Stimulated activated CD4-positive, alpha-beta T cell treated with anti-CD3 and anti-CD28 coated beads, Interleukin-15, amount 100 ng/mL, for 48 hours (primary cell): ENCODE results near the gene RAB19.

Experiments used
- DNase-seq, 2 donors: peaks; one replicate each; pipeline ENCODE4 v3.0.0-alpha.2; 2020; ENCODE audit warnings: low read depth in 2 of 2

Gene RAB19, protein sequence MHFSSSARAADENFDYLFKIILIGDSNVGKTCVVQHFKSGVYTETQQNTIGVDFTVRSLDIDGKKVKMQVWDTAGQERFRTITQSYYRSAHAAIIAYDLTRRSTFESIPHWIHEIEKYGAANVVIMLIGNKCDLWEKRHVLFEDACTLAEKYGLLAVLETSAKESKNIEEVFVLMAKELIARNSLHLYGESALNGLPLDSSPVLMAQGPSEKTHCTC

DNA sequence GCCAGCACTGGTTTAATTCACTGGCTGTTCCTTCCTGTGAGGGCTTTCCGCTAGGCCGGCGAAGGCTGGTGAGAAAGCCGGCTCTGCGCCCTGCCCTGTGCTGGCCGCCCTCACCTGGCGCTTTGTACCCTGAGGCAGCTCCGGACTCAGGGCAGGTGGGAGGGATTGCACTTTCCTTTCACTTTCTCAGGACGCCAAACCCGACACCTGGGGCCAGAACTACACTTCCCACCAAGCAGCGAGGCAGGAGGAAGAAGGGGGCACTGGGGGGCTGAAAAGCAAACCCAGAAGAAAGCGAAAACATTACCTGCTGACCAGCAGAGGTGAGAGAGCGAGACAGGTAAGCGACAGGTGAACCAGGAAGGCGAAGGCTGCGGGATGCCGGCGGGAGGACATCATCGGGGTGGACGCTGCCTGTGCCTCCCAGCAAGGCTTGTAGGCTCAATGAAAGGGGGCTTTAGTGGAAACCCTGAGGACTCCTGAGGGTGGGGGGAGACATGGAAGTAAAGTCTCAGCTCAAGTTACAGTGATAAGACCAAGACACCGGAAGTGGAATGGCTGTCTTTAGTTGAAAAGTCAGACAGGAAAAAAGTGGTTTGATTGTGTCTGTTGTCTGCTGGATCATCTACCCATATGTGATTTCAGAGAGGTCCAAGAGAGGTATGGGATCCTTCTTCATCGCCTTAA, at the start of gene RAB19:
Gene RAB19, plus strand, starts transcription at position 181 of the 687 bp plus-strand sequence. CDS start 3,589 bp downstream, outside the sequence.
- peak; percentile 8 to 16 for DNase-seq

DNA sequence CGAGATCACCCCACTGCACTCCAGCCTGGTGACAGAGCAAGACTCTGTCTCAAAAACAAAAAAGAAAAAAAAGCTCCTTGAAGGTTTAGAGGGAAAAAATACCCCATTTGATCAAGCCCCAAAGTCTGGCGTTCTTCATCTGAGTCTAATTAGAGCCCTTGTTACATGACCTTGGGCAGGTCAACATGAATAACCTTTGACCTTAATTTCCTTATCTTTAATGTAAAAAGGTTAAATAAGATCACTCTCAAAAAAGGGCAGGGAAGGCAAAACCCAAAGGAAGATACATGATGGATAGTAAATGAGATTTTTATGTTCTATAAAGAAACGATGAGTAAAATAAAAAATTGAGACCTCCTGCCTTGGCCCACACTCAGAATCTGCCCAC, 45.8 kb upstream of the RAB19 start:
- DNase-seq, result no peak

DNA sequence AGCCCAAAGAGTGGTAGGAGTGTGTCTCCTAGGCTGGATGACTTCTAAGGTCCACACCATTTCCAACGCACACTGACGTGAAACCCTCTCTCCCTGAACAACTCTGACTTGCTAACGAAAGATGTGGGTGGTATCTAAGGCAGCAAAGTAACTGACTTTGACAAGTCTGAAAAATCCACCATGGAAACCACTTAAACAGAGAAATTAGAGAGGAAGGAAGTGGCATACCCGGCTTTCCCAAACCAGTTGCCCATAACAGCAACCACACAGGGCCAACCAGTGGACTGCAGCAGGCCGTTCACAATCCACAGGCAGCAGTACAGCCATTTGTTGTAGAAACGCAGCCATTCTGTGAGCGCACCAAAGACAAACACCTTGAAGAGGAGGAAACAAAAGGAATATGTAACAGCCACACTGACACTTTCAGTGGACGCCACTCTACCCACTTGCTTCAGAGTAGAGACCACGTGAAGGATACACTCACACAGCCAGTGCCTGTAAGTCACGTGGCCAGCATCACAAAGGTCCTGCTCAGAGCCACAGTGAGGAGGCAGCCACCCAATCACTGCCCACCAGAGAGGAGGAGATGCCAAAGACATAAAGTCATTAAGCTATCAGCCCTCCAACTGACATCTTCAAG, 45.3 kb upstream of the RAB19 start:
- no peak for DNase-seq

DNA sequence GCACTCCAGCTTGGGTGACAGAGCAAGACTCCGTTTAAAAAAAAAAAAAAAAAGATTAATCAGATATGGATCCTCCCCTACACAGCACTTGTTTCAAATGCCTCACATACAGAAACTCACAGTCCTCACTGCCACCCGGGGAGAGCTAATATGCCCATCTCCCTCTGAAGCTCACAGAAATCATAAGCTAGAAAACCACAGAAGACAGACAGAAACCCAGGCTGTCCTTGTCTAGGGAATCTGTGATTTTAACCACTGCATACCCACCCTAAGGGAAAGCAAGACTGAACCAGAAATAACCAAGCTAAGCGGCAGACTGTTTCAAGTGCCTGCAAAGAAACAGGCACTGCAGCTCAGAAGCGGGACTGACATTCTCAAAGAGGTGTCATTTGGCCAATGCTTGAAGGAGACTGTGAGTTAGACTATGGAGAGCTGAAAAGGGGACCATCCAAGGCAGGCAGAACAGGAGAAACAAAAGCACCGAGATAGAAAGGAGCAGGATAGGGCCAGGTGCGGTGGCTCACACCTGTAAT, 43.1 kb upstream of the RAB19 start:
- DNase-seq, result no peak

DNA sequence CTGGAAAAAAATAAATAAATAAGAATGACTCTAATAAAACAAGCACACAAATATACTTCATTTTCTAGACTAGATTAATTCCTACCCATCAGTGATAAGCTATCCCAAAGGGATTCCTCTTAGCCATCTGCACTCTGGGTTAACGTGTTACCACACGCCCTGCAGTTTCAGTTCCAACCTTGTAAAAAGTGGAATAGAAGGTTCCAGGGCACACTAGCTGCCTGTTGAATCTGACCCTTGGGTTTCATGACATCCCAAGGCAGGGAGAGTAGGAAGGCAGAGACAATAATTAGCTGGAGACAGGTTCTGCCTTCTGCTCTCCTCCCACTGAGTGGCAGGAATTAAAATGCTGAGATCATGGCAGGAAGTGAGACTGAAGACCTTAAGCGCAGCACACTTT, 39.0 kb upstream of the RAB19 start:
- DNase-seq, result no peak

DNA sequence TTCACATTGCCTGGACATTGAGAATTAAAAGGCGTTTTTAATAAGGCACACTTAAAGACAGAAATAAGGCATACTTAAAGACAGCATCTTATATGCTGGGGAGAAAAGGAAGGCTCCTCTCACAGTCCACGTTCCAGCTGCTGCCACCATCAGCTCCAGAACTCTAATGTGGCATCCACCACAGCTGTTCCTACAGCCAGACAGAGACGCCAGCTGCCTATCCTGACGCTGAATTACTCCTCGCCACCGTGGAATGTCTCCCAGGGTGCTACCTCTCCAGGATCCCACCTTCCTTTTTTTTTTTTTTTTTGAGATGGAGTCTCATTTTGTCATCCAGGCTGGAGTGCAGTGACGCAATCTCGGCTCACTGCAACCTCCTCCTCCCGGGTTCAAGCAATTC, 36.3 kb upstream of the RAB19 start:
- DNase-seq, result no peak

DNA sequence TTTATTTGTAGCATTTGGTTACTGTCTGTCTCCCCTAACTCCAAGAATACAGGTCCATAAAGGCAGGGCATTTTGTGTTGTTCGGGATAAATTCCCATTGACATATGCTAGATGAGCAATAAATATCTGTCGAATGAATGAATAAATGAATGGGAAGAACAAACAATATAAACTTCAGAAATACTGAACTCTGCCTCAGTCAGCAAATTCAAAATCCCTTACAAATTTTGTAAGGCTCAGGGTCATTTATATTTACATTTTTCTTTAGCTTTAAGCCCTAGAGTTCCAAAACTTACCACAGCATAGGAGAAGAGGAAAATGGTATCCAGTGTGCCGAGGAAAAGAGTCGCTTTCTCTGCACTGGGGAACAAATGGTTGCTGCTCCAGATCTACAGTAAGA, 34.6 kb upstream of the RAB19 start:
- no peak for DNase-seq

DNA sequence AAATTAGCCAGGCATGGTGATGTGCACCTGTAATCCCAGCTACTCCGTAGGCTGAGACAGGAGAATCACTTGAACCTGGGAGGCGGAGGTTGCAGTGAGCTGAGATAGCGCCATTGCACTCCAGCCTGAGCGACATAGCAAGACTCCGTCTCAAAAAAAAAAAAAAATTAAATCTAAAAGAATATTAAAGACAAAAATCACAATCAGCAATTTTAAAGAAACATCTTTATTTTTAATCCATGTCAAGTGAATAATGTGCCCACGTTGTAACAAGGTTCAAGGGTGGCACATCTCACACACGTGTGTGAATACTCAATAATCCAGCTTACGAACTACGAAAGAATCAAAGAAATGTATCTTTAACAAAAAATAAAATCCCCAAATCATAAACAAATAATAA, 28.5 kb upstream of the RAB19 start:
- DNase-seq, result no peak

DNA sequence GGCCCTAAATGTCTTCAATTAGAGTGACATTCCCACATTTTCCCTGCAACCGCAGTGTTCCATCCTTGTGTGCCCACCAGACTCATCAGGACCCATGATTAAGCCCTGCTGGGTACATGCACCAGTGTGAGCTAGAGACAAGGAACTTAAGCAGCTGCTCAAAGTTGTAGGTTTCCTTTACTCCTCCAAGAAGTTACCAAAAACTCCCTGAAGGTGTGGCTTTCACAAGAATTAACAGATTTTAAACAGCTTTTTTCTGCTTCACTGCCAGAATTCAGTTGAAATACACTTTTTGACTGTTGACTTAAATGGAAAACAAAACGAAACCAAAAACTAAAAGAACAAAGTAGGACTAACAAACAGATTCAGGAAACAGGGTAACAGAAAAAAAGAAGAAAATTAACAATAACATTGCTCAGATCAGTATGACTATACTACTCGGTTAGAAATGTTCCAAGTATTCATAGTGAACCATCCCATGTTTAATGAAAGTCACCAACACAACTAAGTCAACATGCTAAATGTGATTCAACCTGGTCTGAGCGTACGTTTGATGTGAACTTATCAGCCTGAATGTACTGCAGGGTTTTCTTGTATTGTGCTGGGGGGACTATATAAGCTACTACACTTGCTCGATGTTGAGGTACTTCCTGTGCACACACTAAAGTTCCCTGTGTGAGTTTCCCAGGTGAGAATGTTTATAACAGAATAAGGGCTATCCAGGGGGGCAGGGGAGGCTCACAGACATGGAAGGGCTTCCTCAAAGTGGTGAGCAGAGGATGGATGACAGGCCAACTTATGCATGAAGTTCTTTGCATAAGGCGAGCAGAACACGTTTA, 27.7 kb upstream of the RAB19 start:
- peak in 1 of 2 donors; percentile 22 for DNase-seq

DNA sequence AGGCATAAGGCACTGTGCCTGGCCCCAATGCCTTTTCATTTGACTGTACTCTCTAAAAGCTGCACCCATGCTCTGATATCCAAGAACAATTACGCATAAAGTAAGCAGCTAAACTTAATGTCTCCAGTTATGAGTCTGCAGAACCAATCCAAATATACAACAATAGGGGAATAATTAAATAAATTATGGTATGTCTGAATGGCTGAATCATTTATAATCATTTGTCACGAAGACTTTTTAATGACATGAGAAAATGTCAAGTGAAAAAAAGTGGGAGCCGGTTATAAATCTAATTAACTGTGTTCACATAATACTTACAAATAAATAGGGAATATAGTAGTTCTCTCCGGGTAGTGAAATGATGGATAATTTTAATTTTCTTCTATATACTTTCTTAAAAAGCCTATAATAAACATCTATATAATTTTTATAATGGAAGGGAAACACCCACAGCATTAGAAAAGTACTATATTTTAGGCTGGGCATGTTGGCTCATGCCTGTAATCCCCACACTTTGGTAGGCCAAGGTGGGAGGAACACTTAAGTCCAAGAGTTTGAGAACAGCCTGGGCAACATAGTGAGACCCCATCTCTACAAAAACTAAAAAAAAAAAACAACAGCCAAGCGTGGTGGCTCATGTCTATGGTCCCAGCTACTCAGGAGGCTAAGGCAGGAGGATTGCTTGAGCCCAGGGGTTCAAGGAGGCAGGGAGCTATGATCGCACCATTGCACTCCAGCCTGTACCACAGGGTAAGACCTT, 19.7 kb upstream of the RAB19 start:
- DNase-seq, result no peak

DNA sequence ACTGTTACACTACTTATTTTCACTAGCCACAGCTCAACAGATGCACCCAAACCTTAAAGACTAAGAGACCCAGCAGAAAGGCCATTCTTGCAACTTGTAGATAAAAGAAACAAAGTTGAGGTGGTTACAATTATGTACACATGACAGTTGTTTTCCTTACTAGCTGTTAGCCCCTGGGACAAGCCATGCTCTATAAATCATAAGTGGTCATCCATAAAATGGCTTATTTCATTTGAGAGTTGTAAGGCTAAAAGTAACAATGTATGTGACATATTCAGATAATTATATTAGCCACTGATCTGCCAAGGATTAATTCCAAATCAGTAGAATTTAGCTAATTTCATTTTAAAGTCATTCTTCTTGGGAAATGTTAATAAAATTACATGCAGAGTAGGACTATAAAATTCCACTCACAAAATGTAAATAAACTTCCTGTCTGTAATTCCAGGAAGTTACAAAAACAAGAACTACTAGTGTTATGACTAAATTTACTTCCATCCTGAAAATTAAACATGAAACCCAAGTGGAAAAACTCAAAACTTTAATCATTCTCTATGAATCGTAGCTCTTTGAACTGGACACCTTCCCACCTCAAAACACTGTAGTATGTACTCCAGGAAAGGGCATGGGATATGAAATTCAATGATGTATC, 18.8 kb upstream of the RAB19 start:
- DNase-seq, result no peak

DNA sequence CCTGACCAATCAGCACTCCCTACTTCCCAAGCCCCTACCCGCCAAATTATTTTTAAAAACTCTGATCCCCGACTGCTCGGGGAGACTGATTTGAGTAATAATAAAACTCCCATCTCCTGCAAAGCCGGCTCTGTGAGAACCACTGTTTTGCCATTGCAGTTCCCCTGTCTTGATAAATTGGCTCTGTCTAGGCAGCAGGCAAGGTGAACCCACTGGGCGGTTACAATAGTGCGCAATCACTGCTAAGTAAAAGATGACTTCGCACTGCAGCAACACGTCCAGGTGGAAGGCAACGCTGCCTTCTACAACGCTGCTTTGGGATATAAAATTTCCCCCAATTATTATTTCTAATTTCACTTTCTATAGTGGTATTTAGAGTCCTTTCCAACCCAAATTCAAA, 14.4 kb upstream of the RAB19 start:
- no peak for DNase-seq

DNA sequence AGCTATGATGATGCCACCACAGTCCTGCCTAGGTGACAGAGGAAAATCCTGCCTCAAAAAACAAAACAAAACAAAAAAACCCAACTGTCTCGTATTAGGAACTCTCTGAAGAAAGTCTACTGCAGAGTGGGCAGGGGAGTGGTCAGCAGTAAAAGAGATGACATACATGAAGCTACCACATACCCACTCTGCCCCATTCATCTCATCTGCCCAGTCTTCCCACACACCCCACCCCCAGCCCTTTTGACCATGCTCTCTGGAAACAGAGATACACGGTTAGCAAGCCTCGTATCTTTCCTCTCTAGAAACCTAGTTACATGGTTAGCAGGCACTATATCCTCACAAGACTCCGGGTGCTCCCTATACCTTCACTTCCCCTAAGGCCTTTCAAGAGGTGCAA, 13.8 kb upstream of the RAB19 start:
- no peak for DNase-seq

DNA sequence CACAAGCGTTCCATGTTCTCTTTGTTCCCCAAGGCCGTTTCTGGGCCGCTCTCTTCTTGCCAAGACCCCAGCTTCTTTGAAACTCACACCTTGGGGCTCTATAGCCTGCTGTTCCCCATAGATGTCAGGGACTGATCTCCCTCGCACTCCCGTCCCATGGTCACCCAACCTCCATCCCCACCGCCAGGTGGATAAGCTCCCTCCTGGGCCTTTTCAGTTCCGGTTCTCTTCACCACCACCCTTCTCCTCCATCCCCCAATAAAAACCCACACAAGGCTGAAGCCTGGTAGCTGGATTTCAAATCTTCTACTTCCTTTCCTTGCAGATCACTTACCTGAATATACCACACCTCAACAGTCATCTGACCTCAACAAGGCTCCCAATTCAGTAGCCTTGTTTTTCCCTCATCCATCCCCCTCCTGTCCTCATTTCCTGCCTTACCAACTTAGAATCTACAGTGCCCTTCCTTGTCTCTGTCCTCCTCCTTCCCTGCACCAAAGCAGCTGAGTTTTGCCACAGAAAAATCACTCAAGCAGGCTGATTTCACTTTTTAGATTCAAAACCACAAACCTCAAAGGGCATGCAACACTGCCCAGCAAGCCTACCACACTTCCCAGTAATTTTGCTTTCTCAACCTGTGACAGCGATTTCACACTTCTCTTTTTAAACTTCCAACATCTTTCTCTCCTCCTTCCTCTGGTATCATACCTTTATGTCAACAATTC, 13.2 kb upstream of the RAB19 start:
- no peak for DNase-seq

DNA sequence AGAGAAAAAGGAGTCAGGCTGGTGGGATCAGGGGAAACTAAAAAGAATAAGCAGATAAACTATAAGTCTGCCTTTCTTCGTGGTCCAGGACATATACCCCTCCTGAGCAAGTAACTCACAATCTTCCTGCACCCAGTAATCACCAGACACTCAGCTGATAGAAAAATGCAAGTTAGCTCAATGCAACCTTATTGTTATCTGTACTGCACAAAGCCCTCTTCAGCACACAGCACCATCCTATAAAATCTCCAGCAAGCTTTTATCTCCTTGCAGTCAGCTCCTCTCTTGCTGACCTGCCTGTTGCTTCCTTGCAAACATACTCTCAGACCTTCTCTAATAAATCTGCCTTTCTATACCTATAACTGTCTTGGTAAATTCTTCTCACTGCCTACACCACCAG, 12.2 kb upstream of the RAB19 start:
- no peak for DNase-seq

DNA sequence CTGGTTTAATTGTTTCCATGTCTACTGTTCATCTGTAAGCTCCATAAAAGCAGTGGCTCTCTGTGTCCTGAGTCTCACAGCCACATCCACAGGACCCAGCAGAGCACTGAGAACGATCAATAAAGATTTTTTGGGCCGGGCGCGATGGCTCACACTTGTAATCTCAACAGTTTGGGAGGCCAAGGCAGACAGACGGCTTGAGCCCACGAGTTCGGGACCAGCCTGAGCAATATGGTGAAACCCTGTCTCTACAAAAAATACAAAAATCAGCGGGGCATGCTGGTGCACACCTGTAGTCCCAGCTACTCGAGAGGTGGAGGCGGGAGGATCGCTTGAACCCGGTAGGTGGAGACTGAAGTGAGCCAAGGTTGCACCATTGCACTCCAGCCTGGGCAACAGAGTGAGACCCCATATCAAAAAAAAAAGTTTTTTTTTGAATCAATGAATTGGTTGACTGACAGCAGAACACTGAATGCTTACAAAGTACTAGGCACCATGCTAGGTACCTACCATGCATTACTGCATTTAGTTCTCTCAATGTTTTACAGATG, 10.0 kb upstream of the RAB19 start:
- DNase-seq, result no peak

DNA sequence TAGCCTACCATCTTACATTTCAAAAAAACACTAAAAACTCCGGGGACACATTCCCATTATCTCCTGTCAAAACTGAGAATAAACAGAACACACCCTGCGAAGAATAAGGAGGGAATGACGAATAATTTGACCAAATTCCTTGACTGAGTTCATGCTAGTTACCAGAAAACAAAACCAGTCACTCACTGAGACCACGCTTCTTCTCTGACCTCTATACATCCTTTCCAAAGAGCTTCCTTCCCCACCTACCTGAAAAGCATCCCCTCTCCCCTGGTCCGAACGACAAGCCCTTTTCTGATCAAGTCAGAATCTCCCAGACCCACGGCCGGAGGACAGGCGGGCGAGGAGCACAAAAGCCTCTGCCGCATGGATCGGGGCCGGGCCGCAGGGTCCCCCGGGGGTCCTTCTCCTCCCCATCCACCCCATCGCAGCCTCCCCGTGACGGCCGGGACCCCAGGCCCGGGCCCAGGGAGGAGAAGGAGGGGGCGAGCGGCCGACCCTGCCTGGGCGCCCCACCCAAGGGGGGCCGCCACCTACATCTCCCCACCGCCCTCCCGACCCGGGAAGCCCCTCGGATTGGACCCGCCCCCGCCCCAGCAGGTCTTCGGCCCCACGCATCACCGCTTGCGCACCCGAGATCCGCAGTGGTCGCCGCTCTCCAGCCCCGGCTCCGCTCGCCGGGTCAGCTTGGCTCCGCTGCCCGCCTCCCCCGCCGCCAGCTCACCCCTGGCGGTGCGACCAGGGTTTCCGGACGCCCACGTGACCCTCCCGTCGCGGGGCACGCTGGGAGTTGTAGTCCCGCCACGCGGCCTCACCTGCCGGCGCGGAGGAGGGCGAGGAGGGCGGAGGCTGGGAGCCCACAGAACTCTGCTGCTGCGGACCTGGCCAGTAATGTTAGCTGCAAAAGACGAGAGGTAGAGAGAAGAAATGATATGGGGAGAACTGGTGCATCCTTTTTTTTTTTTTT, 5.8 kb upstream of the RAB19 start, which contains the start of gene SLC37A3:
Gene SLC37A3, minus strand, starts transcription at position 747 of the 967 bp plus-strand sequence. CDS start 16,004 bp downstream, outside the sequence.
- peak; percentile 78 to 89 for DNase-seq

DNA sequence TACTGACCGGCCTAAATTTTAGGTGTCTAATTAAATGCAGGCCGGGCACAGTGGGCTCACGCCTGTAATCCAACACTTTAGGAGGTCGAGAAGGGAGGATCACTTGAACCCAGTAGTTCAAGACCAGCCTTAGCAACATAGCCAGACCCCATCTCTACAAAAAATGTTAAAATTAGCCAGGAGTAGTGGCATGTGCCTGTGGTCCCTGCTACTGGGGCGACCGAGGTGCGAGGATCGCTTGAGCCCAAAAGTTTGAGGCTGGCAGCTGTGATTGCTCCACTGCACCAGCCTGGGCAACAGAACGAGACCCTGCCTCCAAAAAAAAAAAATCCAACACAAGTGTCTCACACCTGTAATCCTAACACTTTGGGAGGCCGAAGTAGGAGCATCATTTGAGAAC, 5.0 kb upstream of the RAB19 start:
- no peak for DNase-seq
